ENCODE data around the gene RCL1. TPM values are rescaled to one million over a fixed set of nuclear protein-coding genes. Genes with fewer than 3 reads are reported as not detected.

Gene RCL1
- total and polyA plus RNA-seq, 2 of the 13 experiments (the other 11 are each of a cell fraction or from before 2014, with no cell fraction given) = 22.3 to 31.6 TPM

GRCh38 chr9:4891674-4892073, 98.9 kb downstream of the RCL1 start:
- TF ChIP-seq MBNL3 (CRISPR knock-in tag; conservative IDR thresholded peaks at IDR 0.05) (no peak), TAF15 (IDR thresholded peaks at IDR 0.05; ENCODE audit: low read depth, low read length, poor library complexity, severe bottlenecking) (no peak), ETS1 (CRISPR knock-in tag; IDR thresholded peaks at IDR 0.05) (no peak), ADNP (CRISPR knock-in tag; IDR thresholded peaks at IDR 0.05) (no peak), PHF21A (CRISPR knock-in tag; IDR thresholded peaks at IDR 0.05) (no peak)
- no TSS peak for BruUV-seq (replicated peaks)
- Histone ChIP-seq H3K4me2 (ENCODE audit: low read depth, low read length) (no peak overlapping the region), H2AFZ (ENCODE audit: low read length) (no peak overlapping the region), H3K9me3 (ENCODE audit: low read length) (no peaks in the 10 kb centered on the region), H3K27ac (ENCODE audit: extremely low read length, insufficient read depth, low read length) (no peak overlapping the region), H3K79me2 (ENCODE audit: insufficient read depth, low read length) (no peaks in the 10 kb centered on the region), H3K36me3 (replicated peaks in 1 of 2; ENCODE audit: control insufficient read depth in 1 of 2, insufficient read depth in 2 of 2, low read length in 2 of 2) (no peaks in the 10 kb centered on the region), H4K20me1 (ENCODE audit: insufficient read depth, low read length) (no peaks in the 10 kb centered on the region), H3K4me1 (ENCODE audit: insufficient read depth, low read length) (no peaks in the 10 kb centered on the region), H3K9ac (ENCODE audit: insufficient read depth, low read depth, low read length) (no peak overlapping the region), H3K4me3 (replicated peaks in 1 of 3; ENCODE audit: insufficient read depth in 1 of 3, low read depth in 2 of 3, low read length in 3 of 3) (no peak overlapping the region), H3K27me3 (ENCODE audit: control insufficient read depth in 1 of 2, insufficient read depth in 2 of 2, low read length in 2 of 2) (no peaks in the 10 kb centered on the region)
- WGBS (ENCODE audit: low lambda C conversion rate) = 97% methylated on average over 3 of the region's 3 CpGs
- ChIA-PET CTCF (ENCODE audit: low intra/inter-chr PET ratio, low total read pairs) (no interaction called here), POLR2A (no interaction called here)
- intact Hi-C loops (cut with micrococcal nuclease; ENCODE audit: unreplicated experiment) = no loop called here
- FAIRE-seq (no peak), ATAC-seq (no peak), DNase-seq (ENCODE audit: low spot score) (no peak)
- in situ Hi-C loops (cut with HindIII; ENCODE audit: extremely low pct_ligation_motif_present, low pct_unique_long_range_greater_than_20kb) = no loop called here

GRCh38 chr9:4892501-4893194, 99.9 kb downstream of the RCL1 start:
- H3K36me3 ChIP-seq (replicated peaks in 1 of 2; ENCODE audit: control insufficient read depth in 1 of 2, insufficient read depth in 2 of 2, low read length in 2 of 2) = no peaks in the 10 kb centered on the region
- H3K27me3 ChIP-seq (ENCODE audit: control insufficient read depth in 1 of 2, insufficient read depth in 2 of 2, low read length in 2 of 2) = no peaks in the 10 kb centered on the region
- in situ Hi-C loops (cut with HindIII; ENCODE audit: extremely low pct_ligation_motif_present, low pct_unique_long_range_greater_than_20kb) = no loop called here
- H3K4me2 ChIP-seq (ENCODE audit: low read depth, low read length) = no peak overlapping the region
- intact Hi-C loops (cut with micrococcal nuclease; ENCODE audit: unreplicated experiment) = no loop called here
- DNase-seq (ENCODE audit: low spot score) (no peak), FAIRE-seq (no peak), ATAC-seq (no peak)
- no peak overlapping the region for H3K4me3 ChIP-seq (replicated peaks in 1 of 3; ENCODE audit: insufficient read depth in 1 of 3, low read depth in 2 of 3, low read length in 3 of 3)
- H3K9me3 ChIP-seq (ENCODE audit: low read length) = no peaks in the 10 kb centered on the region
- CTCF ChIA-PET (ENCODE audit: low intra/inter-chr PET ratio, low total read pairs) = no interaction called here
- no peak overlapping the region for H3K9ac ChIP-seq (ENCODE audit: insufficient read depth, low read depth, low read length)
- no peak for TF ChIP-seq ZBTB42 (CRISPR knock-in tag; IDR thresholded peaks at IDR 0.05)
- TF ChIP-seq ZNF574 (CRISPR knock-in tag; IDR thresholded peaks at IDR 0.05) = no peak
- TF ChIP-seq CCAR2 (optimal IDR thresholded peaks at IDR 0.05; ENCODE audit: low read depth, low read length) = no peak
- H4K20me1 ChIP-seq (ENCODE audit: insufficient read depth, low read length) = no peaks in the 10 kb centered on the region
- no peak overlapping the region for H3K27ac ChIP-seq (ENCODE audit: extremely low read length, insufficient read depth, low read length)
- no peak overlapping the region for H2AFZ ChIP-seq (ENCODE audit: low read length)
- H3K79me2 ChIP-seq (ENCODE audit: insufficient read depth, low read length) = no peaks in the 10 kb centered on the region
- H3K4me1 ChIP-seq (ENCODE audit: insufficient read depth, low read length) = no peaks in the 10 kb centered on the region
- BruUV-seq (replicated peaks) = no TSS peak
- 97% methylated on average over 5 of the region's 5 CpGs for WGBS (ENCODE audit: low lambda C conversion rate)
- POLR2A ChIA-PET = no interaction called here

Data from HepG2 (cell line).